ENCODE data around the gene ACYP2.

GRCh38 chr2:54226260-54226659 lies 110.8 kb downstream of the ACYP2 start:
- TF ChIP-seq CTCF (IDR thresholded peaks at IDR 0.05; ENCODE audit: low read depth, low read length) (no peak), POLR2A (IDR thresholded peaks at IDR 0.05; ENCODE audit: extremely low read depth, insufficient read length) (no peak), MAX (IDR thresholded peaks at IDR 0.05; ENCODE audit: low read depth, low read length) (no peak), MYC (IDR thresholded peaks at IDR 0.05; ENCODE audit: low read depth, low read length) (no peak)

All from NB4 (cell line).